Kidney epithelial cell (primary cell): ENCODE results near the gene ARAP1. TPM values are rescaled to one million over a fixed set of nuclear protein-coding genes. Genes with fewer than 3 reads are reported as not detected.

Experiments used
- DNase-seq: peaks from one replicate; pipeline ENCODE4 v3.0.0-alpha.2; 2010; ENCODE audit warnings: low read depth
- H3K27me3 ChIP-seq: 2 replicates; pipeline ENCODE4 v1.6.0; 2011; ENCODE audit warnings: low read length; ENCODE audit not compliant: control insufficient read depth, insufficient read depth
- H3K36me3 ChIP-seq: 2 replicates; pipeline ENCODE4 v1.5.1; 2011; ENCODE audit warnings: low read length; ENCODE audit not compliant: control insufficient read depth, insufficient read depth
- H3K4me3 ChIP-seq: 2 replicates; pipeline ENCODE4 v1.5.1; 2011; ENCODE audit warnings: low read depth, mild to moderate bottlenecking, control low read depth, low read length
- CTCF ChIP-seq: IDR thresholded peaks from 2 replicates; pipeline ENCODE4 v1.5.1; 2011; ENCODE audit warnings: mild to moderate bottlenecking, moderate library complexity, low read length, control low read depth, inconsistent platforms; ENCODE audit not compliant: insufficient read depth, poor library complexity, severe bottlenecking
- total RNA-seq: library from RNA; depleted of rRNA; stranded (reverse); fragments of >200 nt; gene quantifications from 2 replicates; pipeline ENCODE4 v1.2.3, GENCODE V29; 2015

Gene ARAP1
- total RNA-seq, 1 donor from 2014 or later: 97.1 TPM

- H3K36me3 ChIP-seq: peaks cover 1% of the 10 kb centered on the region
- peak overlapping the region; percentile 58 for H3K4me3 ChIP-seq
- TF ChIP-seq CTCF: no peak
- peak; percentile 69 for DNase-seq
- H3K27me3 ChIP-seq: no peaks in the 10 kb centered on the region
These were observed 30.0 kb downstream of the ARAP1 start for GRCh38 chr11:72722050-72722748.

GRCh38 chr11:72721689-72722049 is 30.5 kb downstream of the ARAP1 start:
- peak overlapping the region; percentile 58 for H3K4me3 ChIP-seq
- H3K27me3 ChIP-seq: no peaks in the 10 kb centered on the region
- no peak for DNase-seq
- H3K36me3 ChIP-seq: peaks cover 1% of the 10 kb centered on the region
- no peak for TF ChIP-seq CTCF

- H3K4me3 ChIP-seq: peak overlapping the region; percentile 58
- no peak for DNase-seq
- peaks cover 1% of the 10 kb centered on the region for H3K36me3 ChIP-seq
- no peak for TF ChIP-seq CTCF
- H3K27me3 ChIP-seq: no peaks in the 10 kb centered on the region
These were observed 30.9 kb downstream of the ARAP1 start for GRCh38 chr11:72721276-72721675.

GRCh38 chr11:72720784-72721183 is 31.4 kb downstream of the ARAP1 start:
- no peak for TF ChIP-seq CTCF
- H3K27me3 ChIP-seq: no peaks in the 10 kb centered on the region
- no peak for DNase-seq
- H3K36me3 ChIP-seq: peaks cover 1% of the 10 kb centered on the region
- H3K4me3 ChIP-seq: peak overlapping the region; percentile 58

GRCh38 chr11:72720047-72720446 is 32.2 kb downstream of the ARAP1 start:
- no peak overlapping the region for H3K4me3 ChIP-seq
- TF ChIP-seq CTCF: no peak
- DNase-seq: no peak
- peaks cover 1% of the 10 kb centered on the region for H3K36me3 ChIP-seq
- no peaks in the 10 kb centered on the region for H3K27me3 ChIP-seq

- Histone ChIP-seq H3K27me3 (no peaks in the 10 kb centered on the region), H3K36me3 (peaks cover 1% of the 10 kb centered on the region), H3K4me3 (no peak overlapping the region)
- no peak for DNase-seq
- no peak for TF ChIP-seq CTCF
These were observed 32.7 kb downstream of the ARAP1 start for GRCh38 chr11:72719551-72719950.
